Stimulated activated CD4-positive, alpha-beta T cell treated with anti-CD3 and anti-CD28 coated beads, Interleukin-1b, Interleukin-23, amount 100 ng/mL, for 4 hours (primary cell): Measurements from ENCODE around the gene MDM1.

Experiments
- DNase-seq, 2 donors: peaks; one replicate each; pipeline ENCODE4 v3.0.0-alpha.2; 2020; ENCODE audit warnings: low read depth in 2 of 2

MDM1 gene

GRCh38 chr12:68356986-68357385 lies 24.8 kb upstream of the MDM1 start:
- DNase-seq: no peak

- DNase-seq: no peak
These were observed 24.0 kb upstream of the MDM1 start for GRCh38 chr12:68356060-68356695.

GRCh38 chr12:68354977-68355541 lies 22.9 kb upstream of the MDM1 start:
- no peak for DNase-seq

GRCh38 chr12:68352067-68352466 lies 19.9 kb upstream of the MDM1 start:
- no peak for DNase-seq

- no peak for DNase-seq
These were observed 18.6 kb upstream of the MDM1 start for GRCh38 chr12:68350753-68351152.

GRCh38 chr12:68349921-68350606 lies 17.9 kb upstream of the MDM1 start:
- no peak for DNase-seq

- no peak for DNase-seq
These were observed 17.1 kb upstream of the MDM1 start for GRCh38 chr12:68349220-68349621.

- no peak for DNase-seq
These were observed 16.3 kb upstream of the MDM1 start for GRCh38 chr12:68348419-68348818.

GRCh38 chr12:68345763-68346162 lies 13.6 kb upstream of the MDM1 start:
- no peak for DNase-seq

GRCh38 chr12:68344126-68344525 lies 12.0 kb upstream of the MDM1 start:
- DNase-seq: no peak

- no peak for DNase-seq
These were observed 10.8 kb upstream of the MDM1 start for GRCh38 chr12:68342966-68343365.

GRCh38 chr12:68341822-68342221 lies 9.7 kb upstream of the MDM1 start:
- DNase-seq: no peak

GRCh38 chr12:68340404-68341270 lies 8.5 kb upstream of the MDM1 start:
- DNase-seq: no peak

GRCh38 chr12:68336889-68337303 lies 4.7 kb upstream of the MDM1 start:
- DNase-seq: no peak

GRCh38 chr12:68335462-68335861 lies 3.3 kb upstream of the MDM1 start:
- DNase-seq: no peak

GRCh38 chr12:68334132-68334531 lies 2.0 kb upstream of the MDM1 start:
- no peak for DNase-seq

GRCh38 chr12:68332728-68333630 lies 817 bp upstream of the MDM1 start:
- DNase-seq: no peak

GRCh38 chr12:68331500-68331868 lies 678 bp downstream of the MDM1 start:
- DNase-seq: no peak

- DNase-seq: no peak
These were observed 4.3 kb downstream of the MDM1 start for GRCh38 chr12:68327896-68328295.

GRCh38 chr12:68326716-68327115 lies 5.4 kb downstream of the MDM1 start:
- DNase-seq: no peak

GRCh38 chr12:68325966-68326365 lies 6.2 kb downstream of the MDM1 start:
- no peak for DNase-seq
